Measurements from ENCODE around the gene IL12RB1. TPM values are rescaled to one million over a fixed set of nuclear protein-coding genes. Genes with fewer than 3 reads are reported as not detected.

IL12RB1 gene
- total and polyA plus RNA-seq, 4 donors, result 1.3 to 7.8 (median 4.8) TPM

DNA sequence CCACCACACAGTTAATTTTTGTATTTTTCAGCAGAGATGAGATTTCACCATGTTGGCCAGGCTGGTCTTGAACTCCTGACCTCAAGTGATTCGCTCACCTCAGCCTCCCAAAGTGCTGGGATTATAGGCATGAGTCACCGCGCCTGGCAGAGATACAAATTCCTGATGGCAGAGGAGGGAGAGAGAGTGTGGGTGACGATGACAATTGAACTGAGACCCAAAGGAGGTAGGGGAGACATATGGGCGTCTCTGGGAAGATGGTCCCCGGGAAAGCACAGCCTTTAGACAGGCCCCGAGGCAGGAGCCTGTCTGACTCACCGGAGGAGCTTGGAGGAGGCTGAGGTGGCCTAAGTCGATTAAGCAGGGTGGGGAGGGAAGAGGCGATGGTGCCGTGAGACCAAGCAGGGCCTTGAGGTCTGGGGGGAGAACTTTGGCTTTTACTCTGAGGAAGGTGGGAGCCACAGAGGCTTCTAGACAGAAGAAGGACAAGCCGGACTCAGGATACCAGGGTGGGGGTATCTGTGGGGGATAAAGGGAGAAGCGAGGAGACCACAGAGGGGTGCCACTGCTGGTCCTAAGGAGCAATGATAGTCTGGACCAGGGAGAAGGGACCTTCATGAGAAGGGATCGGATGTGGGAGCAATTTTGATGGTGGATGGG is 40.5 kb downstream of the IL12RB1 start:
- no peak overlapping the region for H3K9ac ChIP-seq (ENCODE audit: insufficient read depth in 1 of 2, low read length in 2 of 2)
- peaks cover 0 to 10% (median 10%) of the 10 kb centered on the region in 3 donors for H3K27me3 ChIP-seq (ENCODE audit: control insufficient read depth in 3 of 3, insufficient read depth in 3 of 3, low read length in 2 of 3)
- no peak overlapping the region for H3K27ac ChIP-seq (ENCODE audit: low read depth in 1 of 2, low read length in 1 of 2)
- no peak for DNase-seq
- TF ChIP-seq, protein P1, sequence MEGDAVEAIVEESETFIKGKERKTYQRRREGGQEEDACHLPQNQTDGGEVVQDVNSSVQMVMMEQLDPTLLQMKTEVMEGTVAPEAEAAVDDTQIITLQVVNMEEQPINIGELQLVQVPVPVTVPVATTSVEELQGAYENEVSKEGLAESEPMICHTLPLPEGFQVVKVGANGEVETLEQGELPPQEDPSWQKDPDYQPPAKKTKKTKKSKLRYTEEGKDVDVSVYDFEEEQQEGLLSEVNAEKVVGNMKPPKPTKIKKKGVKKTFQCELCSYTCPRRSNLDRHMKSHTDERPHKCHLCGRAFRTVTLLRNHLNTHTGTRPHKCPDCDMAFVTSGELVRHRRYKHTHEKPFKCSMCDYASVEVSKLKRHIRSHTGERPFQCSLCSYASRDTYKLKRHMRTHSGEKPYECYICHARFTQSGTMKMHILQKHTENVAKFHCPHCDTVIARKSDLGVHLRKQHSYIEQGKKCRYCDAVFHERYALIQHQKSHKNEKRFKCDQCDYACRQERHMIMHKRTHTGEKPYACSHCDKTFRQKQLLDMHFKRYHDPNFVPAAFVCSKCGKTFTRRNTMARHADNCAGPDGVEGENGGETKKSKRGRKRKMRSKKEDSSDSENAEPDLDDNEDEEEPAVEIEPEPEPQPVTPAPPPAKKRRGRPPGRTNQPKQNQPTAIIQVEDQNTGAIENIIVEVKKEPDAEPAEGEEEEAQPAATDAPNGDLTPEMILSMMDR (IDR thresholded peaks at IDR 0.05; ENCODE audit: control extremely low read depth, extremely low read depth), result no peak
- no peak for ATAC-seq (ENCODE audit: insufficient read depth, low FRiP score)
- peaks cover 0 to 6% (median 0%) of the 10 kb centered on the region in 5 donors for H3K4me1 ChIP-seq (ENCODE audit: control insufficient read depth in 5 of 5, insufficient read depth in 5 of 5, low read length in 5 of 5)
- H3K36me3 ChIP-seq (ENCODE audit: control insufficient read depth in 4 of 4, insufficient read depth in 4 of 4, low read length in 4 of 4), result no peaks in the 10 kb centered on the region
- no peak overlapping the region for H3K4me3 ChIP-seq
- 78 to 79% methylated on average over 14 of the region's 14 CpGs for WGBS, 2 donors
- H3K9me3 ChIP-seq (ENCODE audit: control insufficient read depth in 4 of 4, insufficient read depth in 3 of 4, low read length in 3 of 4), result no peaks in the 10 kb centered on the region

DNA sequence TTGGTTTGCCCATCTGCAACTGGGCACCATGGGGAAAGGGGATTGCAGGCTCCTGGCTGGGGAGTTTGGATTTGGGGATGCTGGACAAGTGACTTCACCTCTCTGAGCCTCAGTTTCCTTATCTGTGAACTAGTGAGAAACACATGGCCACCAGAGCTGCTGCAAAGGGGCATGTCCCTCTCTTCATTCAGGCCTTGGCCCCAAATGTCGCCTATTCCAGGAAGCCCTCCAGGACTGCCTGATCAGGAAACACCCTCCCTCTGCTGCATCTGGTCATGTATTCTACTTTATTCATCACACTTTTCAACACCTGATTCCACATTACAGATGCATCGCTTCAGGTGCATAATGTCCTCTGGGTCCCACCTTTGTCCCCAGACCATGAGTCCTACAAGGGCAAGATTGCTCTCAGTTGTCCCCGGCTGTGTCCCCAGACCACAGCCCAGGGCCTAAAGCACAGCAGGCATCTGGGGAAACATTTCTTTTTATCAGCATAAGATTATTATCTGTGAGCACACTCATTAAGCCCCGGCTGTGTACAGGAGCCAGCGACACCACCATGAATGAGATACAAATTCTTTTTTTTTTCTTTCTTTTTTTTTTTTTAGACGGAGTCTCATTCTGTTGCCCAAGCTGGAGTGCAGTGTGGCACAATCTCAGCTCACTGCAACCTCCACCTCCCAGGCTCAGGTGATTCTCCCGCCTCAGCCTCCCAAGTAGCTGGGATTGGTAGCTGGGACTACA is 41.3 kb downstream of the IL12RB1 start:
- ATAC-seq (ENCODE audit: insufficient read depth, low FRiP score), result no peak
- Histone ChIP-seq H3K36me3 (ENCODE audit: control insufficient read depth in 4 of 4, insufficient read depth in 4 of 4, low read length in 4 of 4) (no peaks in the 10 kb centered on the region), H3K9me3 (ENCODE audit: control insufficient read depth in 4 of 4, insufficient read depth in 3 of 4, low read length in 3 of 4) (no peaks in the 10 kb centered on the region), H3K27me3 (ENCODE audit: control insufficient read depth in 3 of 3, insufficient read depth in 3 of 3, low read length in 2 of 3) (peaks cover 0 to 6% (median 5%) of the 10 kb centered on the region in 3 donors), H3K9ac (ENCODE audit: insufficient read depth in 1 of 2, low read length in 2 of 2) (peak overlapping the region in 1 of 2 donors; percentile 51), H3K4me1 (ENCODE audit: control insufficient read depth in 5 of 5, insufficient read depth in 5 of 5, low read length in 5 of 5) (peaks cover 0 to 4% (median 0%) of the 10 kb centered on the region in 5 donors), H3K4me3 (no peak overlapping the region), H3K27ac (ENCODE audit: low read depth in 1 of 2, low read length in 1 of 2) (peak overlapping the region; percentile 43 to 48)
- WGBS, 2 donors, result 75 to 76% methylated on average over 7 of the region's 7 CpGs
- no peak for DNase-seq
- TF ChIP-seq, protein P1 (IDR thresholded peaks at IDR 0.05; ENCODE audit: control extremely low read depth, extremely low read depth), result no peak

DNA sequence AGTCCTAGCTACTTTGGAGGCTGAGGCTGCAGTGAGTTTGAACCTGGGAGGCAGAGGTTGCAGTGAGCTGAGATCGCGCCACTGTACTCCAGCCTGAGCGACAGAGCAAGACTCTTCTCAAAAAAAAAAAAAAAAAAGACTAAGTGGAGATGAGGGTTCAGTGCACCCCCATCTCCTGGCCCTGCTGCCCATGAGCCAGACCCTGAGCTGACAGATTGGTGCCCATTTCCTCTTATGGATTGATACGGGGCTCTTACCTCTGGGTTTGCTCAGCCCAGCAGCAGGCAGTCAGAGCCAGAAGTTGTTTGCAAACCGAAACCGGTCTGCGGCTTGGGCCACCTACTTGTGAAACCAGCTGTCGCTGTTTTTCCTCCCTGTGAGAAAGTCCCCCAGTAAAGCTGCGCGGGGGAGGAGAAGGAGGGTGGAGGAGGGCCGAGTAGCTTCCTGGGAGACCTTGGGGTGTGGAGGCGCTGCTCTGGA is 41.9 kb downstream of the IL12RB1 start:
- H3K4me1 ChIP-seq (ENCODE audit: control insufficient read depth in 5 of 5, insufficient read depth in 5 of 5, low read length in 5 of 5), result peaks cover 0 to 4% (median 0%) of the 10 kb centered on the region in 5 donors
- 7 to 10% methylated on average over 9 to 12 of the region's 12 CpGs for WGBS, 2 donors
- H3K27ac ChIP-seq (ENCODE audit: low read depth in 1 of 2, low read length in 1 of 2), result peak overlapping the region; percentile 43 to 48
- H3K36me3 ChIP-seq (ENCODE audit: control insufficient read depth in 4 of 4, insufficient read depth in 4 of 4, low read length in 4 of 4), result no peaks in the 10 kb centered on the region
- TF ChIP-seq, protein P1 (IDR thresholded peaks at IDR 0.05; ENCODE audit: control extremely low read depth, extremely low read depth), result no peak
- DNase-seq (peak; percentile 69 to 89 (median 76)), ATAC-seq (ENCODE audit: insufficient read depth, low FRiP score) (peak; percentile 64)
- H3K27me3 ChIP-seq (ENCODE audit: control insufficient read depth in 3 of 3, insufficient read depth in 3 of 3, low read length in 2 of 3), result peaks cover 0 to under 1% (median 0%) of the 10 kb centered on the region in 3 donors
- no peaks in the 10 kb centered on the region for H3K9me3 ChIP-seq (ENCODE audit: control insufficient read depth in 4 of 4, insufficient read depth in 3 of 4, low read length in 3 of 4)
- no peak overlapping the region for H3K4me3 ChIP-seq
- peak overlapping the region in 1 of 2 donors; percentile 51 for H3K9ac ChIP-seq (ENCODE audit: insufficient read depth in 1 of 2, low read length in 2 of 2)

All from lung (tissue), 12 donors.